DMS 273 (cell line): ENCODE measurements around the gene KDM6B.
"Not testable (repeated sequence)": the region's sequence is repeated elsewhere in the genome, so short reads cannot be mapped to it uniquely, and the experiment has no call there.

Source experiments
- DNase-seq: peaks from one replicate; lab custom pipeline; 2025; ENCODE audit not compliant: unreplicated experiment; lab: John Stamatoyannopoulos, UW

The KDM6B gene, protein sequence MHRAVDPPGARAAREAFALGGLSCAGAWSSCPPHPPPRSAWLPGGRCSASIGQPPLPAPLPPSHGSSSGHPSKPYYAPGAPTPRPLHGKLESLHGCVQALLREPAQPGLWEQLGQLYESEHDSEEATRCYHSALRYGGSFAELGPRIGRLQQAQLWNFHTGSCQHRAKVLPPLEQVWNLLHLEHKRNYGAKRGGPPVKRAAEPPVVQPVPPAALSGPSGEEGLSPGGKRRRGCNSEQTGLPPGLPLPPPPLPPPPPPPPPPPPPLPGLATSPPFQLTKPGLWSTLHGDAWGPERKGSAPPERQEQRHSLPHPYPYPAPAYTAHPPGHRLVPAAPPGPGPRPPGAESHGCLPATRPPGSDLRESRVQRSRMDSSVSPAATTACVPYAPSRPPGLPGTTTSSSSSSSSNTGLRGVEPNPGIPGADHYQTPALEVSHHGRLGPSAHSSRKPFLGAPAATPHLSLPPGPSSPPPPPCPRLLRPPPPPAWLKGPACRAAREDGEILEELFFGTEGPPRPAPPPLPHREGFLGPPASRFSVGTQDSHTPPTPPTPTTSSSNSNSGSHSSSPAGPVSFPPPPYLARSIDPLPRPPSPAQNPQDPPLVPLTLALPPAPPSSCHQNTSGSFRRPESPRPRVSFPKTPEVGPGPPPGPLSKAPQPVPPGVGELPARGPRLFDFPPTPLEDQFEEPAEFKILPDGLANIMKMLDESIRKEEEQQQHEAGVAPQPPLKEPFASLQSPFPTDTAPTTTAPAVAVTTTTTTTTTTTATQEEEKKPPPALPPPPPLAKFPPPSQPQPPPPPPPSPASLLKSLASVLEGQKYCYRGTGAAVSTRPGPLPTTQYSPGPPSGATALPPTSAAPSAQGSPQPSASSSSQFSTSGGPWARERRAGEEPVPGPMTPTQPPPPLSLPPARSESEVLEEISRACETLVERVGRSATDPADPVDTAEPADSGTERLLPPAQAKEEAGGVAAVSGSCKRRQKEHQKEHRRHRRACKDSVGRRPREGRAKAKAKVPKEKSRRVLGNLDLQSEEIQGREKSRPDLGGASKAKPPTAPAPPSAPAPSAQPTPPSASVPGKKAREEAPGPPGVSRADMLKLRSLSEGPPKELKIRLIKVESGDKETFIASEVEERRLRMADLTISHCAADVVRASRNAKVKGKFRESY (N-terminal part only)

DNA sequence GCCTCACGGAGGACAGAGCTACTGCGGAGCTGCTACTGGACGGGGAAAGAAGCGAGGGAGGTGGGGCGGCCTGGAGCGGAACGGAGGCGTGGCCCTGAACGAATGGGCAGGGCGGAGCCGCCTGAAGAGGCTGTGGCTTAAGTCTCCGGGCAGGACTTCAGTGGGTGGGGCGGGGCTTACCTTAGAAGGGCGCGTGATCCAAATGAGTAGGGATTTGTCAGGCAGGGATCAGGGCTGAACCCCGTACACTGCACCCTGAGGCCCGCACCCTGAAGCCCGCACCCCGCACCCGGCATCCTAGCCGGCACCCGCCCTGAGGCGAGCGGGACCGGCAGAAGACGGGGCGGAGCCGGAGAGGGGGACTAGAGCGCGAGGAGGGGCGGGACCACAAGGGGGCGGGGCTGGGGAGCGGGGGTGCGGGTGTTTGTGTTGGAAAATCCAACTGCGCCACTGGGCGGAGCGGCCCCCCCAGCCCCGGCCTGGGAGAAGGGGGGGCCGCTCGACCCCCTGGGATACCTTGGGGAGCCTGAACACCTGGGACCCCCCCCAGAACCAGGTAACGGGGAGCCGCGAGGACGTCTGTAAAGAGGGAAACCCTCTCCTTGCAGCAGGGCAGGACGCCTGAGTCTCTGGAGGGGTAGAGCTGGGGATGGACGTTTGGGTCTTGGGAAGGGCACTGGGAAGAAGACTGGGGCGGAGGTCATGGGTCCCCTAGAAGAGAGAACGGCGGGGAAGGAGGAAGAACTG, at the start of gene KDM6B:
KDM6B (plus strand) TSS at position 423 of the 747 bp plus-strand sequence. CDS start 11,338 bp downstream, outside the sequence.
- peak; percentile 91 for DNase-seq

DNA sequence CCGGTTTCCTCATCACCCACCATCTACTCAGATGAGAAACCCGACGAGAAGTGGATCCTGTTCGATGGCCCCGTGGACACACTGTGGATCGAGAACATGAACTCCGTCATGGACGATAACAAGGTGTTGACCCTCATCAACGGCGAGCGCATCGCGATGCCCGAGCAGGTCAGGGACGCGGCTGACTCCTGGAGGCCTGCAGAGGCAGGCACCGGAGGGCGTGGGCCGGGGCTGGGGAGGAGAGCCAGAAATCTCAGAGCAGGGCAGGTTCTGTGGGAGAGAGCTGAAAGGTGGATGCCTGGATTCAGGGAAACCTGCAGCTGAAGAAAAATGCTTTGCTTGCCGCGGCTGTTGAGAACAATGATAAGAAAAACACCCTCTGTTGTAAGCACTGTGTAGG, 47.2 kb upstream of the KDM6B start:
- no peak for DNase-seq

DNA sequence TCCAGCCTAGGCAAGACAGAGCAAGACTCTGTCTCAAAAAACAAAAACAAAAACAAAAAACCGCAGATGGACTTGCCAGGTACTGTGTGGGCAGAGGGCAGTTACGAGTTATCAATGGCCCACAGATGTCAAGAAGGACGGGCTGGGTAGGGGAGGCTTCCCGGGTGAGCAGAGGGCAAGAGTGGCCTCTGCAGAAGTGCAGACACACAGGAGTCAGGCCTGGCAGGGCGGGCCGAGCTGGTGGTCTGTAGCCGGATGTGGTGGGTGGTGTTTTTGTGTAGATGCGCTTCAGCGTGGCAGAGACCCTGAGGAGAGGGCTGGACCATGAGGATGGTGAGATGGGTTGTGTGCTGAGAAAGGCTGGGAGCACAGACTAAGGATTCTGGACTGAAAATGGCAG, 44.9 kb upstream of the KDM6B start:
- DNase-seq: no peak

DNA sequence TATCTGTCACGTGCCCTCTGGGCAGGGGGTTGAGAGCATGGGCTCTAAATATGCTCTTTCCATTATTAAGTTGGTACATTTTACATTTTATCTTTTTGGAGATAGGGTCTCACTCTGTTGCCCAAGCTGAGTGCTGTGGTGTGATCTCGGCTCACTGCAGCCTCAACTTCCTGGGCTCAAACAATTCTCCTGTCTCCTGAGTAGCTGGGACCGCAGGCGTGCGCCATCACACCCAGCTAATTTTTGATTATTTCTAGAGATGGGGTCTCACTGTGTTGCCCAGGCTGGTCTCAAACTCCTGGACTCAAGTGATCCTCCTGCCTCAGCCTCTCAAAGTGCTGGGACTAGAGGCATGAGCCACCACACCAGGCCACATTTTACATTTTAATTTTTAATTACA, 43.9 kb upstream of the KDM6B start:
- DNase-seq: no peak

DNA sequence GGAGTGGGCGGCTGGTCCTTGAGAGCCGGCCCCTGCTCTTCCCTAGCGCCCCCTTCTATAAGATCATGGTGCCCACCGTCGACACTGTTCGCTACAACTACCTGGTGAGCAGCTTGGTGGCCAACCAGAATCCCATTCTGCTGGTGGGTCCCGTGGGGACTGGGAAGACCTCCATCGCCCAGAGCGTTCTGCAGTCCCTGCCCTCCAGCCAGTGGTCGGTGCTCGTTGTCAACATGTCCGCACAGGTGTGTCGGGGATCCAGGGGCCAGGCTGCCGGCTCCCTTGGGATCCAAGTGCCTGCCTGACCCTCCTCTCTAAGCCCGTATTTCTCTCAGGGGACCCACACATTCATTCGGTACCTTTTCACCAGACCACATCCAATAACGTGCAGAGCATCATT, 41.4 kb upstream of the KDM6B start:
- DNase-seq: no peak

DNA sequence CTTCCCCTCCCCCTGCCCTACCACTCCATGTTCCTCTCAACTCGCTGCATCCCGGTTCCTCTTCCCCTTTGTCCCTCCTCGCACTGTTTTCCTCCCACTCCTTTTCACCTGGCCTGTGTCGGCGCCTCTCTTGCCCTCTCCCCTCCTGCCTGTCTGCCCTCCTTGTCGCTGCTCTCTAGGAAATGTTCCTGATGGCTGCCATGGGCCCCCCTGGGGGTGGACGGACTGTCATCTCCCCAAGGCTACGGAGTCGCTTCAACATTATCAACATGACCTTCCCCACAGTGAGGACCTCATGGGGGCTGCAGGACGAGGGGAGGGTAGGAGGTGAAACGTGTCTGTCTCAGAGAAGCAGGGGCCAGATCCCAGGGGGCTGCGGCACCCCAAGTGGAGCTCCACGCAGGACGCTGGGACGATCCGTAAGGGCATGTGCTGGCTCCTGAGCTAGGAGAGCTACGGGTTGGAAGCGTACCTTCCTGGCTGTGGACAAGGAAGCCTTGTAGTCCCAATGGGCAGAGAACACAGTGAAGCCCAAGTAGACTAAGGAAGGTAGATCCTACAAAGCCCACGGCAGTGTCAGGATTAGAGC, 39.8 kb upstream of the KDM6B start:
- no peak for DNase-seq

DNA sequence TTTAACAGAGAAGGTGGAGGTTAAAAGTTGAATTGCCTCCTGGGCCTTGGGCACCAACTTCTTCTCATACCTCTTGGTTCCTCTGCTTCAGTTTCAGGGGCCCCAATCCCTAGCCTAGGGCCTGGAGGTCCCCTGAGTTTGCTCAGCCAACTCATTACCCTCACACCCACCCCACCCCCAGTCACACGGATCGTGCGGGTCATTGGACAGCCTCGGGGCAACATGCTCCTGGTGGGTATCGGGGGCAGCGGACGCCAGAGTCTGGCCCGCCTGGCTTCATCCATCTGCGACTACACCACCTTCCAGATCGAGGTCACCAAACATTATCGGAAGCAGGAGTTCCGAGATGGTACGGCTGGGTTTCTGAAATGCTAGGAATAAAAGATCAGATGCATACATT, 36.0 kb upstream of the KDM6B start:
- DNase-seq: no peak

DNA sequence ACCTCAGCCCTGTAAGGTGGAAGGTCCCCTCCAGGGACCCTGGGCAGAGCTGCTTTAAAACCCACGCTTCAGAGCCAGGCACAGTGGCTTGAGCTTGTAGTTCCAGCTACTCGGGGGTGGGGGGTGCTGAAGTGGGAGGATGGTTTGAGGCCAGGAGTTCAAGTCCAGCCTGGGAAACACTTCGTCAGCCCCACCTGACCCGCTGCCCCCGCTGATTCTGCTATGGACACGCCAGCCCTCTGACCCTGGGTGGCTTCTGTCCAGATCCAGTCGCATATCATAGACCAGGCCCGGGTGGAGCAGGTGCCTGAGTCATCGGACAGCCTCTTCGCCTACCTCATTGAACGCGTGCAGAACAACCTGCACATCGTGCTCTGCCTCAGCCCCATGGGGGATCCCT, 35.2 kb upstream of the KDM6B start:
- DNase-seq: no peak

DNA sequence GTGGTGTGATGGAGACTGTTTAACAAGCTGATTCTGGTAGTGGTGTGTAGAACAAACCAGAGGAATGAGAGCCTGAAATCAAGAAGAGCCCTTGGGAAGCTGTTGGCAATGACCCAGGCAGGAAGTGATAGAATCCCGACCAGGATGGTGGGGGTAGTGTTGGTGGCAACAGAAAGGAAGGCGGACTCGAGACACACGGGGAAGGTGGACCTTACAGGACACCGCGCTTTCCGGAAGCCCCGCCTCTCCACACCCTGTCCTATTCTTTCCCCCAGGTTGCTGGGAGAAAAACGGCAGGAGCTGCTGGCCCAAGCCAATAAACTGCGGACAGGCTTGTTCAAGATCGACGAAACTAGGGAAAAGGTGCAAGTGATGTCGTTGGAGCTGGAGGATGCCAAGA, 30.0 kb upstream of the KDM6B start:
- no peak for DNase-seq

DNA sequence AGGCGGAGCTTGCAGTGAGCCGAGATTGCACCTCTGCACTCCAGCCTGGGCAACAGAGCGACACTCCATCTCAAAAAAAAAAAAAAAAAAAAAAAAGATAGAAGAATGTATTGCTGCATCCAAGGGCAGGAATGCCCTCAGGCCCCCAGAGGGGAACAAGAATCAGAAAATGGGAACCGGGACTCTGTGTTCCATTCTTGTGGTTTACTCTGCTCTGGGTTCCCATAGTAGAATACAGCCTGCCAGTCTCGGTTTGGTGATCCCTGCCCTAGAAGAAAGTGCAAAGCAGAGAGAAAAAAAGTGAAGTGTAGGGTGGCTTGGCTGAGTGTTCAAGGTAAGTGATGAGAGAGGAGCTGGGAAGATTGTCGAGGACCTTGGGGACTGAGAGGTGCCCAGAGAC, 27.4 kb upstream of the KDM6B start:
- DNase-seq: no peak

DNA sequence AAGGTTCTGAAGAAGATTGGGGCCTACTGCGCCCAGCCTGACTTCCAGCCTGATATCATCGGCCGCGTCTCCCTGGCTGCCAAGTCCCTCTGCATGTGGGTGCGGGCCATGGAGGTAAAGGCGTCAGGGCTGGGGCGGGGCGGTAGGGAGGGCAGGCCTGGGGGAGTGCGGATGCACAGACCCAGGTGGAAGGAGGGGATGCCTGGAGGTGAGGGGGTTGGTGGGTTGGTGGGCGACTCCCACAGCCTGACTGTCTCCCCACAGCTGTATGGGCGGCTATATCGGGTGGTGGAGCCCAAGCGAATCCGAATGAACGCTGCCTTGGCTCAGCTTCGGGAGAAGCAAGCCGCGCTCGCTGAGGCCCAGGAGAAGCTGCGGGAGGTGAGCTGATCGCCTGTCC, 26.8 kb upstream of the KDM6B start:
- DNase-seq: no peak

DNA sequence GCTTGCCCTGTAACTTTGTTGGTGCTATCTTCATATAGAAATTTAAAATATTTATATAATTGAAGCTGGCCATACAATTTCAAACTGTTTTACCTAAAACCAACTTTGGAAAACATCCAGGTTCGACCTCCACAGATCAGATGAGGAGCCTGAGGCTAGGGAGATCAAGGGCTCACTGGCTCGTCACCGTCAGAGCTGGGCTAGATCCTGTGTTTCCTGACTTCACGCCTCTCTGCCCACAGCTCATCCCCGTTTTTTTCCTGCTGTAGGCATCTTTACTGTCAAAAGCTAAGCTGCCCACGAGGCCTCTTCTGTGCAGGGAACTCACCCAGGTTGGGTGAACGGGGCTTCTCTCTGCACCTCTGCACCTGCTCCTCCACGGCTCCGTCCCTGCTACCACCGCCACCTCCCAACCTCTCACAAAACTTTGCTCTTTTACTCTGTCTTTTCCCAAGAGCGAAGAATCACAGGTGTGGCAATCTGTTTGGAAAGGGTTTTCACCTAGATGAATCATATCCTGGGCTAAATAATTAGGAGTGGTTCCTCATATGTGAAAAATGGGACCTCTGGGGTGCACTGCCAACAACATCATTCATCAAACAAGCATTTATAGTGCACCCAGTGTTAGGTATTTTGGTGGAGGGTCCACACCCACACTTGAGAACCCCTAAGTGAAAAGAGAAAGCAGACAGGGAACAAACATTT, 24.8 kb upstream of the KDM6B start:
- no peak for DNase-seq

DNA sequence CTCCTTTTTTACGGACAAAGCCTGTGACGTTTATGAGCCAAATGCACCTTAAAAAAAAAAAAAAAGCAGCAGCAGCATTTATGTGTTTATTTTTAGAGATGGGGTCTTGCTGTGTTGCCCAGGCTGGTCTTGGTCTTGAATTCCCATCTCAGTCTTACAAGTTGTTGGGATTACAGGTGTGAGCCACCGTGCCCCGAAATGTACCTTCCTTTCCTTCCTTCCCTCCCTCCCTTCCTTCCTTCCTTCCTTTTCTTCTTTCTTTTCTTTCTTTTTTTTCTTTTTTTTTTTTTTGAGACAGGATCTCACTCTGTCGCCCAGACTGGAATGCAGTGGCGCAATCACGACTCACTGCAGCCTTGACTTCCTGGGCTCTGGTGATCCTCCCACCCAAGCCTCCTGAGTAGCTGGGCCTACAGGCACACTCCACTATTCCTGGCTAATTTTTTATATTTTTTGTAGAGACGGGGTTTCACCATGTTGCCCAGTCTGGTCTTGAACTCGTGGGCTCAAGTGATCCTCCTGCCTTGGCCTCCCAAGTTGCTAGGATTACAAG, 24.1 kb upstream of the KDM6B start:
- DNase-seq: not testable (repeated sequence)

DNA sequence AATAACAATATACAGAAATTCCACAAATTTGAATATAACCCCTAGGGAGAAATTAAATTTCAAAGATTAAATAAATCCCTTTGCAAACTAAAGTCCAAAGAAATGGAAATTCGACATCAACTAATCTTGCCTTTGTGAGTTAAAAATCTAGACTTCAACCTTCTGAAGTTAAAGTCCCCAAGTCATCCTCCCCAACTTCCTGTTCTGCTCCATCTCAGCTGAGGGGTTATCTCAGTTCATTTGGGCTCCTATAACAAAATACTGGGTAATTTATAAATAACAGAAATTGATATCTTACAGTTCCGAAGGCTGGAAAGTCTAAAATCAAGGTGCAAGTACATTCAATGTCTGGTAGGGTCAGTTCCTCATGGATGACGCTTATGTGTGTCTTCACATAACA, 22.8 kb upstream of the KDM6B start:
- DNase-seq: no peak

DNA sequence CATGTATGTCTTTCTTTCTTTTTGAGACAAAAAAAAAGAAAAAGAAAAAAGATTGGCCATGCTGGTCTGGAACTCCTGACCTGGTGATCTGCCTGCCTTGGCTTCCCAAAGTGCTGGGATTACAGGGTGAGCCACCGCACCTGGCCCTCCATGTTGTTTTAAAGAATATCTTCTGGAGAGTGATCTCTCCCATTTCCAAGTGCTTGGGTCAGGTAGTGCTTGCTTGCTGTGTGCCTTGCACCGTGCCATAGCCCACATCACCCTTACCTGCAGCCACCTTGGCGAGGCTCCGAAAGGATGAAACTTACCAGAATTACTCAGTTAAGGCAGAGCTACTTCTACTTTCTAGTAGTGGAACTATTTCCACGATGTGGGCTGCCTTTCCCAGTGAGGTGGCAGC, 19.0 kb upstream of the KDM6B start:
- no peak for DNase-seq

DNA sequence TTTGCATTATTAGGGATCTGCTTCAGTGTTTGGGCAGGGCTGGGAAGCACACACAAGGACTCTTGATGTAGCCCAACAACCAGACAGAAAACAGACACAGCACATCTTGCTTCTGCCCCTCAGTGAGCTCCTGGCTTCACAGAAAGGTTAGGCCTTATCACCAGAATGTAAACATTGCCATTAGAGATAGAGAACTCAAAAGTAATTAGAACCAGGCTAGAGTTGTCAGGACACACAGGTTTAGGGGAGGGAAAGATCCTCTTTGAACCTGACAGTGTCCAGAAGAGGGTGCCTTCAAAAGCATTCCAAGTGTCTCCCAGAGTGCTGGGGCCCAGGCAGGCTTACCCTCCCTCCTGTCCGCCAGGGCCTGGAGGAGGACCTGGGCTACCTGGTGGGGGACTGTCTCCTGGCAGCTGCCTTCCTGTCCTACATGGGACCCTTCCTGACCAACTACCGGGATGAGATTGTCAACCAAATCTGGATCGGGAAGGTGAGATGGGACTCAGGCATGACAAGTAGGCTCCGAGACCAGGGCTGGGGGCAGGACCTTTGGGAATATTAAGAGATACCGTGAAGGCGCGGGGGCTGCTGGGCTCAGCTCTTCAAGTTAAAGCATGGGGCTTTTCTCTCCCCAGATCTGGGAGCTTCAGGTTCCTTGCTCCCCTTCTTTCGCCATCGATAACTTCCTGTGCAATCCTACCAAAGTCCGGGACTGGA, 16.9 kb upstream of the KDM6B start:
- DNase-seq: no peak

DNA sequence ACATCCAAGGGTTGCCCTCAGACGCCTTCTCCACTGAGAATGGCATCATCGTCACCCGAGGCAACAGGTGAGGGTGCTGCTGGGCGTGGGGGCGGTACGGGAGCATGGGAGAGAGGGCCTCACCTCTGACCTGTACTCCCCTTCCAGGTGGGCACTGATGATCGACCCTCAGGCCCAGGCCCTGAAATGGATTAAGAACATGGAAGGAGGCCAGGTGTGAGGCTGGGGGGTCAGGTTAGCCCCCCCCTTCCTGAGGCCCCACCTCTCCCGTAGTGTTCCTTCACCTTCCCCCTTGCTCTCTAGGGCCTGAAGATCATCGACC, 16.4 kb upstream of the KDM6B start:
- DNase-seq: no peak

DNA sequence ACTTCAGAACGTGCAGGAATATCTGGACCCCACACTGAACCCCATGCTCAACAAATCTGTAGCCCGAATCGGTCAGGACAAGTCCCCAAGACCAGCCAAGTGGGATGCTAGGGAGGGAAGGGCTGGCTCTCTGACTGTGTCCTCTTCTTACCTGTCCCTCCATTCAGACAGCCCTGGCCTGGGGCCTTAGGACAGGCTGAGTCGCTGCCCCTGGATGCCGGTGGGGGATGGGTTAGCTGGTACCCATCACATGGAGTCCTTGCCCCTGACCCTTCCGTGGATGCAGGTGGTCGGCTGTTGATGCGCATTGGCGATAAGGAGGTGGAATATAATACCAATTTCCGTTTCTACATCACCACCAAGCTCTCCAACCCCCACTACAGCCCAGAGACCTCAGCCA, 16.0 kb upstream of the KDM6B start:
- no peak for DNase-seq
